Suprapubic skin (tissue), 4 donors: ENCODE measurements around the gene TRIM6. TPM values are rescaled to one million over a fixed set of nuclear protein-coding genes. Genes with fewer than 3 reads are reported as not detected.

Experiments used
- DNase-seq, 2 donors: peaks; one replicate each; pipeline ENCODE4 v3.0.0-alpha.2; 2019; ENCODE audit warnings: low spot score in 2 of 2
- H3K27ac ChIP-seq: fragments of 200-600 bp; sonication (generic); one replicate; pipeline ENCODE4 v1.5.1; 2019
- H3K27me3 ChIP-seq: fragments of 200-600 bp; sonication (generic); one replicate; pipeline ENCODE4 v1.5.1; 2019
- H3K36me3 ChIP-seq: fragments of 200-600 bp; sonication (generic); one replicate; pipeline ENCODE4 v1.5.1; 2019
- H3K4me1 ChIP-seq: fragments of 200-600 bp; sonication (generic); one replicate; pipeline ENCODE4 v1.5.1; 2019
- H3K4me3 ChIP-seq: fragments of 200-600 bp; sonication (generic); one replicate; pipeline ENCODE4 v1.5.1; 2019; ENCODE audit warnings: mild to moderate bottlenecking
- H3K9me3 ChIP-seq: fragments of 200-600 bp; sonication (generic); one replicate; pipeline ENCODE4 v1.5.1; 2019
- CTCF ChIP-seq, 2 donors: fragments of 200-600 bp in 1 of 2; fragments of 450-650 bp in 1 of 2; sonication (generic) in 1 of 2; IDR thresholded peaks; one replicate each; pipeline ENCODE4 v1.5.1; 2016 to 2019; ENCODE audit warnings: antibody characterized with exemption in 2 of 2, mild to moderate bottlenecking in 1 of 2, moderate library complexity in 1 of 2
- EP300 ChIP-seq: sonication (generic); formaldehyde crosslinking; IDR thresholded peaks from one replicate; pipeline ENCODE4 v1.6.1; 2017; ENCODE audit warnings: antibody characterized with exemption
- POLR2A ChIP-seq, 2 donors: fragments of 450-650 bp; IDR thresholded peaks; one replicate each; pipeline ENCODE4 v1.6.1; 2017; ENCODE audit warnings: antibody characterized with exemption in 2 of 2, mild to moderate bottlenecking in 2 of 2, moderate library complexity in 2 of 2
- POLR2AphosphoS5 ChIP-seq, 3 donors: sonication (generic); formaldehyde crosslinking; IDR thresholded peaks; one replicate each; pipeline ENCODE4 v1.6.1; 2017; ENCODE audit warnings: antibody characterized with exemption in 3 of 3
- WGBS: methylation state at CpG from one replicate; pipeline ENCODE4 v1.1.5; 2018; 5-methylcytosine and 5-hydroxymethylcytosine counted together
- total RNA-seq, 4 donors: library from RNA; depleted of rRNA; stranded (reverse); fragments of >200 nt; gene quantifications; one replicate each; pipeline ENCODE4 v1.1.0, GENCODE V29; 2016

Gene TRIM6
- total RNA-seq, 4 donors from 2014 or later = 0.72 to 4.8 (median 1.9) TPM

GRCh38 chr11:5618807-5619206 lies 22.4 kb downstream of the TRIM6 start:
- Histone ChIP-seq H3K4me1 (peaks cover 21% of the 10 kb centered on the region), H3K9me3 (no peaks in the 10 kb centered on the region), H3K27ac (no peak overlapping the region), H3K36me3 (no peaks in the 10 kb centered on the region), H3K4me3 (no peak overlapping the region), H3K27me3 (no peaks in the 10 kb centered on the region)
- TF ChIP-seq POLR2A (IDR thresholded peaks at IDR 0.05) (no peak), EP300 (no peak), CTCF (IDR thresholded peaks at IDR 0.05) (no peak), POLR2AphosphoS5 (IDR thresholded peaks at IDR 0.05) (no peak)
- no peak for DNase-seq
- WGBS = 84% methylated on average over 3 of the region's 3 CpGs

DNA sequence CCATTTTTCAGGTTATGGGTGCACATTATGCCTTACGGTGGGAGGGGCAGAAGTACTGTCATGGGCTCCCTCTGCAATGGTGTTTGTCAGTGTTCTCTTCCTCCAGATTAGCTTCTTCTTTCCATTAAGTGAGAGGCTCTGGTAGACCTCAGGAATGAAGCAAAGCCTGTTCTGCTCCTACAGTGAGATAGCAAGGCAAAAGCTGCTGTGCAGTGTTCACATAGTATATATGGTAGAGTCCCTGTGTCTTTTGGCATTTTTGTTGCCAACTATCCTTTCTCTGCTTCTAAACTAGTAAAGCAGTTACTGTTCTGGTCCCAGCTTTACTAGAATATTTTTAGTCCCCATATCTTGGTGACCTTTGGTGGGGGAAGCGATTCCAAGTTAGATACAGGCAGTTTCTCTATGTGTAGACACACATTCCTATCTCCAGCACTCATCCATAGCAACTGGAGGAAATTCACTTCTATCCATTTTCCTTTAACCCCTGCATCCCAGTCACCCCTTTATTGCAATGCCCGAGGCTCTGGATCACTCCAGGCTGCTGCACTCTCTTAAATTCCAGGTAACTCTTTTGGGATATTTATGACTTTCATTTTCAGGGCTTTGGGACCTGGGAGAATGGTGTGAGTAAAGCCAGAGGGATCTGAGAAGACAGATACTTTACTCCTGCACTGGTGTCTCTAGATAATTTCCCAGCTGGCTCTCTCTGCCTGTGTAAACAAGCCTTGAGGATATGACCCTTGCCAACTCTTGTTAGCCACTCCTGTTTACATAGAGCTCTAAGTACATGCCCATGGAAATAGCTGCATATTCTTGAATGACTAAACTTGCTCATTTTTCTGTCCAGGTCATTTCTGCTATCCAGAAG lies 24.4 kb downstream of the TRIM6 start:
- 32% methylated on average over 3 of the region's 3 CpGs for WGBS
- Histone ChIP-seq H3K27me3 (no peaks in the 10 kb centered on the region), H3K27ac (peak overlapping the region; percentile 74), H3K36me3 (no peaks in the 10 kb centered on the region), H3K4me1 (peaks cover 37% of the 10 kb centered on the region), H3K9me3 (no peaks in the 10 kb centered on the region), H3K4me3 (no peak overlapping the region)
- DNase-seq = no peak
- TF ChIP-seq POLR2A (IDR thresholded peaks at IDR 0.05) = no peak
- TF ChIP-seq CTCF (IDR thresholded peaks at IDR 0.05) = no peak

GRCh38 chr11:5621580-5621979 lies 25.1 kb downstream of the TRIM6 start:
- peak overlapping the region; percentile 18 for H3K27ac ChIP-seq
- H3K4me3 ChIP-seq = no peak overlapping the region
- DNase-seq = no peak
- H3K9me3 ChIP-seq = no peaks in the 10 kb centered on the region
- no peaks in the 10 kb centered on the region for H3K27me3 ChIP-seq
- peaks cover 42% of the 10 kb centered on the region for H3K4me1 ChIP-seq
- H3K36me3 ChIP-seq = no peaks in the 10 kb centered on the region
- no peak for TF ChIP-seq EP300
- no peak for TF ChIP-seq POLR2AphosphoS5 (IDR thresholded peaks at IDR 0.05)
- TF ChIP-seq POLR2A (IDR thresholded peaks at IDR 0.05) = no peak
- TF ChIP-seq CTCF (IDR thresholded peaks at IDR 0.05) = no peak

DNA sequence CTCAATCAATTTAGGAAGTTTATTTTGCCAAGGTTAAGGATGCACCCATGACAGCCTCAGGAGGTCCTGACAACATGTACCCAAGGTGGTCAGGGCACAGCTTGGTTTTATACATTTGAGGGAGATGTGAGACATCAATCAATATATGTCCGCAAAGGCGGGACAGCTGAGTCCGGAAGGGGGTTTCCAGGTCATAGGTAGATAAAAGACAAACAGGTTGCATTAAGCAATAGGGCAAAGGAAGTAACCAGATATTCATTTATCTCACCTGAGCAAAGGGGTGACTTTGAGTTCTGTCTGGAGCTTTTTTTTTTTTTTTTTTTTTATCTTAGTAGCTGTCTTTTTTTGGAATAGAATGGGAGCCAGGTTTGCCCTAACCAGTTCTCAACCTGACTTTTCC lies 26.4 kb downstream of the TRIM6 start:
- Histone ChIP-seq H3K9me3 (no peaks in the 10 kb centered on the region), H3K27ac (no peak overlapping the region), H3K4me3 (no peak overlapping the region), H3K27me3 (no peaks in the 10 kb centered on the region), H3K4me1 (peaks cover 42% of the 10 kb centered on the region), H3K36me3 (no peaks in the 10 kb centered on the region)
- TF ChIP-seq POLR2A (IDR thresholded peaks at IDR 0.05) = no peak
- TF ChIP-seq POLR2AphosphoS5 (IDR thresholded peaks at IDR 0.05) = no peak
- no peak for TF ChIP-seq EP300
- TF ChIP-seq CTCF (IDR thresholded peaks at IDR 0.05) = no peak
- DNase-seq = no peak
- WGBS = 95% methylated on average over 3 of the region's 3 CpGs

GRCh38 chr11:5624489-5625279 lies 28.2 kb downstream of the TRIM6 start, which contains the start of gene TRIM34:
Gene TRIM34, plus strand, starts transcription at chr11:5625001. Its CDS starts 7,331 bp downstream, at chr11:5632332.
- Histone ChIP-seq H3K27ac (peak within 1 kb of the TSS; percentile 75), H3K4me3 (peak within 1 kb of the TSS; percentile 61), H3K36me3 (no peaks in the 10 kb centered on the region), H3K4me1 (peaks cover 42% of the 10 kb centered on the region), H3K27me3 (no peaks in the 10 kb centered on the region), H3K9me3 (no peaks in the 10 kb centered on the region)
- TF ChIP-seq POLR2A (IDR thresholded peaks at IDR 0.05) (no peak), CTCF (IDR thresholded peaks at IDR 0.05) (no peak), EP300 (no peak), POLR2AphosphoS5 (IDR thresholded peaks at IDR 0.05) (no peak)
- DNase-seq = no peak
- WGBS = 13% methylated on average over 7 of the region's 7 CpGs
